IPS-18c (cell line): ENCODE results near the gene TANGO2.

Source experiments
- H3K4me3 ChIP-seq: 2 replicates; pipeline ENCODE4 v1.7.0; 2013; ENCODE audit warnings: low read depth, mild to moderate bottlenecking, low read length, moderate library complexity; ENCODE audit not compliant: insufficient read depth
- H3K9me3 ChIP-seq: one replicate; pipeline ENCODE4 v1.6.1; 2013; ENCODE audit warnings: mild to moderate bottlenecking, low read length, moderate library complexity; ENCODE audit not compliant: control insufficient read depth, insufficient read depth

The TANGO2 gene

GRCh38 chr22:19981961-19982920 is 38.7 kb upstream of the TANGO2 start:
- H3K9me3 ChIP-seq: no peaks in the 10 kb centered on the region
- no peak overlapping the region for H3K4me3 ChIP-seq

- Histone ChIP-seq H3K4me3 (no peak overlapping the region), H3K9me3 (no peaks in the 10 kb centered on the region)
Measured at GRCh38 chr22:19982991-19983578, 37.8 kb upstream of the TANGO2 start.

- Histone ChIP-seq H3K4me3 (no peak overlapping the region), H3K9me3 (no peaks in the 10 kb centered on the region)
Measured at GRCh38 chr22:19983741-19984140, 37.2 kb upstream of the TANGO2 start.

GRCh38 chr22:19984201-19984753 is 36.6 kb upstream of the TANGO2 start:
- H3K4me3 ChIP-seq: no peak overlapping the region
- H3K9me3 ChIP-seq: no peaks in the 10 kb centered on the region

GRCh38 chr22:19984851-19985811 is 35.8 kb upstream of the TANGO2 start:
- Histone ChIP-seq H3K9me3 (no peaks in the 10 kb centered on the region), H3K4me3 (no peak overlapping the region)

GRCh38 chr22:19986011-19986409 is 34.9 kb upstream of the TANGO2 start:
- Histone ChIP-seq H3K9me3 (no peaks in the 10 kb centered on the region), H3K4me3 (peak overlapping the region; percentile 93)

- peak overlapping the region; percentile 93 for H3K4me3 ChIP-seq
- no peaks in the 10 kb centered on the region for H3K9me3 ChIP-seq
Measured at GRCh38 chr22:19986410-19987341, 34.2 kb upstream of the TANGO2 start.

GRCh38 chr22:19987394-19988306 is 33.3 kb upstream of the TANGO2 start:
- no peaks in the 10 kb centered on the region for H3K9me3 ChIP-seq
- no peak overlapping the region; the same call in 1 of the 2 replicates for H3K4me3 ChIP-seq

- Histone ChIP-seq H3K9me3 (no peaks in the 10 kb centered on the region), H3K4me3 (no peak overlapping the region)
Measured at GRCh38 chr22:19988331-19988808, 32.5 kb upstream of the TANGO2 start.

GRCh38 chr22:19988965-19989724 is 31.8 kb upstream of the TANGO2 start:
- no peaks in the 10 kb centered on the region for H3K9me3 ChIP-seq
- no peak overlapping the region for H3K4me3 ChIP-seq

- H3K4me3 ChIP-seq: no peak overlapping the region
- no peaks in the 10 kb centered on the region for H3K9me3 ChIP-seq
Measured at GRCh38 chr22:19989725-19990067, 31.2 kb upstream of the TANGO2 start.

GRCh38 chr22:19990188-19990587 is 30.7 kb upstream of the TANGO2 start:
- Histone ChIP-seq H3K9me3 (no peaks in the 10 kb centered on the region), H3K4me3 (no peak overlapping the region)

GRCh38 chr22:19990609-19991394 is 30.1 kb upstream of the TANGO2 start:
- Histone ChIP-seq H3K4me3 (no peak overlapping the region), H3K9me3 (no peaks in the 10 kb centered on the region)

- Histone ChIP-seq H3K4me3 (no peak overlapping the region), H3K9me3 (no peaks in the 10 kb centered on the region)
Measured at GRCh38 chr22:19991395-19991644, 29.6 kb upstream of the TANGO2 start.
